RKO (cell line): Measurements from ENCODE around the gene B4GALNT1.
A peak's percentile ranks its signal among the peaks of the same experiment; 100 is the strongest.
"Not testable (repeated sequence)": the region's sequence is repeated elsewhere in the genome, so short reads cannot be mapped to it uniquely, and the experiment has no call there.

Experiments
- DNase-seq: peaks from one replicate; pipeline ENCODE4 v3.0.0-alpha.2; 2016; ENCODE audit warnings: low spot score

The B4GALNT1 gene

GRCh38 chr12:57632958-57633840, at the start of gene B4GALNT1:
Gene B4GALNT1, minus strand, starts transcription at chr12:57633201. Its CDS starts 1,069 bp downstream, at chr12:57632132.
- no peak for DNase-seq

DNA sequence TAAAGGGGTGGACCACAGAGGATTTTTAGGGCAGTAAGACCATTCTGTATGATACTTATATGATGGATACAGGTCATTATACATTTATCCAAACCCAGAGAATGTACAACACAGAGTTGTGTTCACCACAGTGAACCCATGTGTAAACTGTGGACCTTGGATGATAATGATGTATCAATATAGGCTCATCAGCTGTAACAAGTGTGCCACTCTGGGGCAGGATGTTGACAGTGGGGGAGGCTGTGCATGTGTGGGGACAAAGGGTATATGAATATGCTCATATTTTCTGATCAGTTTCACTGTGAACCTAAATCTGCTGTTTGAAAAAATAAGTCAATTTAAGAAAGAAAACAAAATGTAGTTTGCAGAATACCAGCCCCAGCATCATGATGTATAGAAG, 46.7 kb upstream of the B4GALNT1 start:
- no peak for DNase-seq

DNA sequence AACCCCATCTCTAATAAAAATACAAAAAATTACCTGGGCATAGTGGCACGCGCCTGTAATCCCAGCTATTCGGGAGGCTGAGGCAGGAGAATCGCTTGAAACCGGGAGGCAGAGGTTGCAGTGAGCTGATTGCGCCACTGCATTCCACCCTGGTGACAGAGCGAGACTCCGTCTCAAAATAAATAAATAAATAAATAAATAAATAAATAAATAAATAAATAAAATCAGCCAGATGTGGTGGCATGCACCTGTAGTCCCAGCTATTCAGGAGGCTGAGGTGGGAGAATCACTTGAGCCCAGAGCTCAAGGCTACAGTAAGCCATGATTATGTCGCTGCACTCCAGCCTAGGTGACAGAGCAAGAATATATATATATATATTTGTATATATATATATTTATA, 44.9 kb upstream of the B4GALNT1 start:
- not testable (repeated sequence) for DNase-seq

GRCh38 chr12:57674691-57675090, 41.7 kb upstream of the B4GALNT1 start:
- no peak for DNase-seq

DNA sequence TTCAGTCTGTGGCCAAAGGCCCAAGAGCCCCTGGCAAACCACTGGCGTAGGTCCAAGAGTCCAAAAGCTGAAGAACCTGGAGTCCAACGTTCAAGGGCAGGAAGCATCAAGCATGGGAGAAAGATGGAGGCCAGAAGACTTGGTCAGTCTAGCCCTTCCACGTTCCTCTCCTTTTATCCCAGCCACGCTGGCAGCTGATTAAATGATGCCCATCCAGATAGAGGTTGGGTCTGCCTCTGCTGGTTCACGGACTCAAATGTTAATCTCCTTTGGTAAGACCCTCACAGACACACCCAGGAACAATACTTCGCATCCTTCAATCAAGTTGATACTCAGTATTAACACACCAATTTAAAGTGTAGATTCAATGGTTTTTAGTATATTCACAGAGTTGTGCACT, 39.8 kb upstream of the B4GALNT1 start:
- DNase-seq = no peak

DNA sequence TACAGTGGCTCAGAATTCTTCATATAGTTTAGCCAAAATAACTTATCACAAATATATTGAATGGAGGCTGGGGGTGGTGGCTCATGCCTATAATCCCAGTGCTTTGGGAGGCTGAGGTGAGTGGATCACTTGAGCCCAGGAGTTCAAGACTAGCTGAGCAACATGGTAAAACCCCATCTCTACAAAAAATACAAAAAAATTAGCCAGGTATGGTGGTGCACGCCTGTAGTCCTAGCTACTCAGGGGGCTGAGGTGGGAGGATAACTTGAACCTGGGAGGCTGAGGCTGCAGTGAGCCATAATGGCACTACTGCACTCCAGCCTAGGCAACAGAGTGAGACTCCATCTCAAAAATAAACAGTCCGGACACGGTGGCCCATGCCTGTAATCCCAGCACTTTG, 38.8 kb upstream of the B4GALNT1 start:
- not testable (repeated sequence) for DNase-seq

DNA sequence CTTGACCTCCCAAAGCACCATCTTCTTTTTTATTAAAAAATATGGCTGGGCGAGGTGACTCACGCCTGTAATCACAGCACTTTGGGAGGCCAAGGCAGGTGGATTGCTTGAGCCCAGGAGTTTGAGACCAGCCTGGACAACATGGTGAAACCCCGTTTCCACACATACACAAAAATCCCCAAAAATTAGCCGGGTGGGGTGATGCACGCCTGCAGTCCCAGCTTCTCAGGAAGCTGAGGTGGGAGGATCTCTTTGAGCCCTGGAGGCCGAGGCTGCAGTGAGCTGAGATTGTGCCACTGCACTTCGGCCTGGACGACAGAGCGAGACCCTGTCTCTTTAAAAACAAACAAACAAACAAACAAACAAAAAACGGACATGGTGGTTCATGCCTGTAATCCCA, 36.7 kb upstream of the B4GALNT1 start:
- not testable (repeated sequence) for DNase-seq

DNA sequence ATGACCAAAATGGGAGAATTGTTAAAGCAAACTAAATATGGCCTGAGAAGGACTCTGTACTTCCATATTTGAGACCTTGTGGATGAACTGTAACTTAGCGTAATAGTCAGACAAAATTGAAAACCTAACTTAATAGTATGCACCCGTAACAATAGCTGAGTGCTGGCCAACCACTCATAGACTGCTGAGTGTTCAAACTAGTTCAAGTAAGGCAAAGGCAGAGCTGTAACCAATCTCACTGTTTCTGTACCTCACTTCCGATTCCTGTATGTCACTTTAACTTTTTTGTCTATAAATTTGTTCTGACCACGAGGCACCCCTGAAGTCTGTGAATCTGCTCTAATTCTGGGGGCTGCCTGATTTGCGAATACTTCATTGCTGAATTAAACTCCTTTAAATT, 33.9 kb upstream of the B4GALNT1 start:
- DNase-seq = no peak

DNA sequence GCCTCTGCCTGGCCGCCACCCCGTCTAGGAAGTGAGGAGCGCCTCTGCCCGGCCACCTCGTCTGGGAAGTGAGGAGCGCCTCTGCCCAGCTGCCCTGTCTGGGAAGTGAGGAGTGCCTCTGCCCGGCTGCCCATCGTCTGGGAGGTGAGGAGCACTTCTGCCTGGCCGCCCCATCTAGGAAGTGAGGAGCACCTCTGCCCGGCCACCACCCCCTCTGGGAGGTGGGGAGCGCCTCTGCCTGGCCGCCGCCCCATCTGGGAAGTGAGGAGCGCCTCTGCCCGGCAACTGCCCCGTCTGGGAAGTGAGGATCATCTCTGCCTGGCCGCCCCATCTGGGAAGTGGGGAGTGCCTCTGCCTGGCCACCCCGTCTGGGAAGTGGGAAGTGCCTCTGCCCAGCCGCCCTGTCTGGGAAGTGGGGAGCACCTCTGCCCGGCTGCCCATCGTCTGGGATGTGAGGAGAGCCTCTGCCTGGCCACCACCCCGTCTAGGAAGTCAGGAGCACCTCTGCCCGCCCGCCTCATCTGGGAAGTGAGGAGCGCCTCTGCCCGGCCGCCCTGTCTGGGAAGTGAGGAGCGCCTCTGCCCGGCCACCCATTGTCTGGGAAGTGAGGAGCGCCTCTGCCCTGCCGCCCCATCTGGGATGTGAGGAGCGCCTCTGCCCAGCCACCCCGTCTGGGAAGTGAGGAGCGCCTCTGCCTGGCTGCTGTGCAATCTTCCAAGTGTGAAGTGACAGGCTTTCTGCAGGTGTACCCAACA, 32.2 kb upstream of the B4GALNT1 start:
- DNase-seq = not testable (repeated sequence)

DNA sequence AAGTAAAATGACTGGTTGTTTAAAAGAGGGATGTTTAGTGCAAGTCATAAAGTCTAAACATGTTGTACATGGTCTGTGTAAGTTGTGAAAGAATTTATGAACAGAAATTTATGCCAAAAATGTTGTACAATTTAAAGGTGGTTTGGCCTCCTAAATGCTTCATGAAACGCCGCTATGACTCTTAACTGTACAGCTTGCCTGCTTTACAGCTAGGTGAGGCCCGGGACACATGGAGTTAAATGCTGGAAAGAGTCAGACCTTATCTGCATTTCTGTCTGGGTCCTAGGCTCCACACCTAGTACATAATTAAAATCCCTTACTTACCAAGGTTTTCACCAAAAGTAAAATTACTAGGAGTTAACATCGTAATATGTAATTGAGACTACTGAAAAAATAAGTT, 28.4 kb upstream of the B4GALNT1 start:
- DNase-seq = no peak

- no peak for DNase-seq
Measured at GRCh38 chr12:57658890-57659289, 25.9 kb upstream of the B4GALNT1 start.

DNA sequence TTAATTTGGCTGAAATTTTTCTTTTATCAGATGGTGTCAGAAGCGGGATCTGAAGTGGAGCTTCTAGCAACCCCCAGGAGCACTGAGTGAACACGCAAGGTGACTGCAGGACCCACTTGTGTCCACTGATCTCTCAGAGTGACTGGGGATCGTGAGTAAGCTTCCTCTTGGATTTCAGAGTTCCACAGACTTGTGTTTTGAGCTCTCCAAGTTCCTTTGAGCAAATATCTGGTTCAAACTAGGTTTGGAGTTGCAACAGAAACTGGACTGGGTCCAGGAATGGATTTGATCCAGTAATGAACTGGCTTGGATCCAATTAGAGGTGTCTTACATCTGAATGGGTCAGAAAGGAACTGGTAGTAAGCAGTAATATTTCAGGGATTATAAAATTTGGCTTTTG, 24.7 kb upstream of the B4GALNT1 start:
- DNase-seq = no peak

- DNase-seq = not testable (repeated sequence)
Measured at GRCh38 chr12:57656408-57656807, 23.4 kb upstream of the B4GALNT1 start.

DNA sequence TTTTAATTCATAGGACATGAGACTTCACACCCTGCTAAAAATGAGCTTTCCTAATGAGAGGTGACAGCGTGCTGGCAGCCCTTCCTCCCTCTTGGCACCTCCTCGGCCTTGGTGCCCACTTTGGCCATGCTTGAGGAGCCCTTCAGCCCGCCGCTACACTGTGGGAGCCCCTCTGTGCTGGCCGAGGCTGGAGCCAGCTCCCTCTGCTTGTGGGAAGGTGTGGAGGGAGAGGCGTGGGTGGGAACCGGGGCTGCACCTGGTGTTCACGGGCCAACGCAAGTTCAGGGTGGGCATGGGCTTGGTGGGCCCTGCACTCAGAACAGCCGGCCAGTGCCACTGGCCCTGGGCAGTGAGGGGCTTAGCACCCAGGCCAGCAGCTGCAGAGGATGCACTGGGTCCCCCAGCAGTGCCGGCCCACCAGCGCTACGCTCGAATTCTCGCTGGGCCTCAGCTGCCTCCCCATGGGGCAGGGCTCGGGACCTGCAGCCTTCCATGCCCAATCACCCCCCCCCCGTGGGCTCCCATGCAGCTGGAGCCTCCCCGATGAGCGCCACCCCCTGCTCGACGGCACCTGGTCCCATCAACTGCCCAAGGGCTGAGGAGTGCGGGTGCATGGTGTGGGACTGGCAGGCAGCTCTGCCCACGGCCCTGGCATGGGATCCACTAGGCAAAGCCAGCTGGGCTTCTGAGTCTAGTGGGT, 22.7 kb upstream of the B4GALNT1 start:
- no peak for DNase-seq

- DNase-seq = no peak
Measured at GRCh38 chr12:57654042-57654441, 21.0 kb upstream of the B4GALNT1 start.

DNA sequence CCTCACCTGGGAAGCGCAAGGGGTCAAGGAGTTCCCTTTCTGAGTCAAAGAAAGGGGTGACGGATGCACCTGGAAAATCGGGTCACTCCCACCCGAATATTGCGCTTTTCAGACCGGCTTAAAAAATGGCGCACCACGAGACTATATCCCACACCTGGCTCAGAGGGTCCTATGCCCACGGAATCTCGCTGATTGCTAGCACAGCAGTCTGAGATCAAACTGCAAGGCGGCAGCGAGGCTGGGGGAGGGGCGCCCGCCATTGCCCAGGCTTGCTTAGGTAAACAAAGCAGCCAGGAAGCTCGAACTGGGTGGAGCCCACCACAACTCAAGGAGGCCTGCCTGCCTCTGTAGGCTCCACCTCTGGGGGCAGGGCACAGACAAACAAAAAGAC, 13.7 kb upstream of the B4GALNT1 start:
- DNase-seq = not testable (repeated sequence)

GRCh38 chr12:57645990-57646658, 13.1 kb upstream of the B4GALNT1 start:
- DNase-seq = peak; percentile 43

GRCh38 chr12:57641699-57642442, 8.9 kb upstream of the B4GALNT1 start:
- no peak for DNase-seq

DNA sequence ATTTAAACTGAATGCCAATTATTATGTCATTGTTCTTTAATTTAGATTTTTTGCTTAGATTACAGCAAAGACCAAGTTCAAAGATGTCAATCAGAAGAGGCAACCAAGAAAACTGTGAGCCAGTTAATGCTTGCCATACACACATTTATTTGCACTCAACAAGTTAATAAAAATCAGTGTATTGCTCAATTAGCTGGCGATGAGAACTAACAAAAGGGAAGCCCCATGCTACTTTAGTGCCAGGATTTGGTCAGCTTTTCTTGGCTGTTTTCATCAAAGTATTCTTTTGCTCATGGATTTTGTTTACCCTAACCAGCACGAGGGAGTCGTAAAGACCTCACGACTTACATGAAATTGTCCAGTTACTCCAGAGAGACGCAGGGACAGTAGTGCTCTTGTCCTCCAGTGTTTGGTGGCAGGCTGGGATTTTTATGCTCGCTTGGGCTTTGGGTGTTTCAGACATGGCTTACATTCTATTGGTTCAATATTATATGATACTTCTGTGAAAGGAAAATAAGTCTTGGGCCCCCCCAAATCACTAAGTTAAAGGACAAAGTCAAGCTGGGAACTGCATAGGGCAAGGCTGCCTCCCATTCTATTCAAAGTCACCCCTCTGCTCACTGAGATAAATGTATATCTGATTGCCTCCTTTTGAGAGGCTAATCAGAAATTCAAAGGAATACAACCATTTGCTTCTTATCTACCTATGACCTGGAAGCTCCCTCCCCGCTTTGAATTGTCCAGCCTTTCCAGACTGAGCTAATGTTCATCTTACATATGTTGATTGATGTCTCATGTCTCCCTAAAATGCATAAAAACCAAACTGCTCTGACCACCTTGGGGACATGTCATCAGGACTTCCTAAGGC, 7.4 kb upstream of the B4GALNT1 start:
- no peak for DNase-seq

GRCh38 chr12:57638096-57638495, 5.1 kb upstream of the B4GALNT1 start:
- no peak for DNase-seq
